Bronchial epithelial cell (primary cell): Measurements from ENCODE around the gene SGCA. TPM values are rescaled to one million over a fixed set of nuclear protein-coding genes. Genes with fewer than 3 reads are reported as not detected.

Experiments used
- DNase-seq: peaks from one replicate; pipeline ENCODE4 v3.0.0-alpha.2; 2010; ENCODE audit warnings: low read depth
- FAIRE-seq: peaks from 2 replicates; lab custom pipeline; 2011; peaks lifted over from hg19 to GRCh38; lab: Jason Lieb, UNC
- H3K27me3 ChIP-seq: 2 replicates; pipeline ENCODE4 v1.5.1; 2011; ENCODE audit warnings: low read length; ENCODE audit not compliant: control insufficient read depth, insufficient read depth
- H3K36me3 ChIP-seq: 2 replicates; pipeline ENCODE4 v1.5.1; 2011; ENCODE audit warnings: low read length; ENCODE audit not compliant: control insufficient read depth, insufficient read depth
- H3K4me3 ChIP-seq: 2 replicates; pipeline ENCODE4 v1.5.1; 2011; ENCODE audit warnings: mild to moderate bottlenecking, low read depth, low read length, control low read depth
- total RNA-seq: library from RNA; depleted of rRNA; stranded (reverse); fragments of >200 nt; gene quantifications from 2 replicates; pipeline ENCODE4 v1.2.1, GENCODE V29; 2014
- TF ChIP-seq, protein P1 (sequence below): IDR thresholded peaks from 2 replicates; pipeline ENCODE4 v1.5.1; 2011; ENCODE audit warnings: mild to moderate bottlenecking, moderate library complexity, low read length, control low read depth, inconsistent platforms; ENCODE audit not compliant: insufficient read depth, severe bottlenecking

Gene SGCA
- total RNA-seq, 1 donor from 2014 or later = not detected

DNA sequence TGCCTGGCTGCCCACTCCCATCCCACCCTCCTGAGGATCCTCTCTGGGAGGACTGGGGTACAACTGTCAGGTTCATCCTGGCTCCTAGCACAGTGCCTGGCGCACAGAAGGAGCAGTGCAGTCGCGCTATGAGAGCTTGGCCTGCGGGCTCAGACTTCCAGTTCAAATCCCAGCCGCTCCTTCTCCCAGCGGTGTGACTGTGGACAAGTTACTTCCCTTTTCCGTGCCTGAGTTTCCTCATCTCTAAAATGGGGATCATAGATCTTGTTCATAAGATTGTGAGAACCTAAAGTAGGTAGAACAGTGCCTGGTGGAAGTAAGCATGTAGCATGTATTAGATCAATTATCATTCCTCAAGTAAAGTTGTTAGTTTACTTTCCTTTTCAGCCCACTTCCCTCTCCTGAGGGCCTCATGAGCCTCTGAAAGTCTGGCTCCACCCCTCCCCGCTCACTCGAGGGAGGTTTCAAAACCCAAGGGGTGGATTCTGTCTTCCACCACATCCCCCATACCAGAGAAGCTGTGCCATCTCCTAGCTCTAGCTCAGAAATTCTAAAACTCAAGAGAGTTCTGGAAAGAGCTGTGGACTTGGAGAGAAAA lies 55.6 kb downstream of the SGCA start:
- no peaks in the 10 kb centered on the region for H3K27me3 ChIP-seq
- DNase-seq (peak; percentile 23), FAIRE-seq (no peak)
- no peaks in the 10 kb centered on the region for H3K36me3 ChIP-seq
- TF ChIP-seq, protein P1, sequence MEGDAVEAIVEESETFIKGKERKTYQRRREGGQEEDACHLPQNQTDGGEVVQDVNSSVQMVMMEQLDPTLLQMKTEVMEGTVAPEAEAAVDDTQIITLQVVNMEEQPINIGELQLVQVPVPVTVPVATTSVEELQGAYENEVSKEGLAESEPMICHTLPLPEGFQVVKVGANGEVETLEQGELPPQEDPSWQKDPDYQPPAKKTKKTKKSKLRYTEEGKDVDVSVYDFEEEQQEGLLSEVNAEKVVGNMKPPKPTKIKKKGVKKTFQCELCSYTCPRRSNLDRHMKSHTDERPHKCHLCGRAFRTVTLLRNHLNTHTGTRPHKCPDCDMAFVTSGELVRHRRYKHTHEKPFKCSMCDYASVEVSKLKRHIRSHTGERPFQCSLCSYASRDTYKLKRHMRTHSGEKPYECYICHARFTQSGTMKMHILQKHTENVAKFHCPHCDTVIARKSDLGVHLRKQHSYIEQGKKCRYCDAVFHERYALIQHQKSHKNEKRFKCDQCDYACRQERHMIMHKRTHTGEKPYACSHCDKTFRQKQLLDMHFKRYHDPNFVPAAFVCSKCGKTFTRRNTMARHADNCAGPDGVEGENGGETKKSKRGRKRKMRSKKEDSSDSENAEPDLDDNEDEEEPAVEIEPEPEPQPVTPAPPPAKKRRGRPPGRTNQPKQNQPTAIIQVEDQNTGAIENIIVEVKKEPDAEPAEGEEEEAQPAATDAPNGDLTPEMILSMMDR = no peak
- no peak overlapping the region for H3K4me3 ChIP-seq

DNA sequence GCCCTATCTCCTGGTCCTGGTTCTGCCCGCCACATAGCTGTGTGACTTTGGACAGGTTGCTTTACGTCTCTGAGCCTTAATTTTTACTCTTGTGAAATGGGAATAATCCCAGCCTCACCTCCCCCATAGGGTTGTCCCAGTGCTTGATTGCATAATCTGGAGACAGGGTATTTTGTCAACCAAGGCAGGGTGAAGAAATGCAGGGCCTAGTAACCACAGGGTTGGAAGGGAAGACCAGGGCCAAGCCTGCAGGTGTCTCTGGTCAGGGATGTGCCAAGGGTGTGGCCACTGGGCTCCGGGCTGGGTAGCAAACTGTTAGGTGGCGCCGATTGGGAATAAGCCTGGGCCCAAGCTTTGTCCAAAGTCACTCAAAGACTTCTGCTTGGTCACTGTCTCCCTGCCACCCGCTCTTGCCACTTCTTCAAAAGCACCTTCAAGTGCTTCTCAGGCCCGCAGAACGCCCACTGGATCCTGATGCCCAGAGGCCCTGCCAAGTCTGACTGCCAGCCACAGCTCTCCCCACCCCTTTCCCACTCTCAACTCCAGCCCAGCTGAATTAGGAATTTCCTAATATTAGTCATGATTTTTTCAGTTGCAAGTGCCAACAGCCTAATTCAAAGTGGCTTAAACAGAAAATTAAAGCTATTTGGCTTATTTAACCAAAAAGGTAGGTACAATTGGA lies 56.2 kb downstream of the SGCA start:
- peak; percentile 7 for FAIRE-seq
- H3K4me3 ChIP-seq = no peak overlapping the region
- H3K27me3 ChIP-seq = no peaks in the 10 kb centered on the region
- TF ChIP-seq, protein P1 = no peak
- no peaks in the 10 kb centered on the region for H3K36me3 ChIP-seq
- DNase-seq = peak; percentile 91

DNA sequence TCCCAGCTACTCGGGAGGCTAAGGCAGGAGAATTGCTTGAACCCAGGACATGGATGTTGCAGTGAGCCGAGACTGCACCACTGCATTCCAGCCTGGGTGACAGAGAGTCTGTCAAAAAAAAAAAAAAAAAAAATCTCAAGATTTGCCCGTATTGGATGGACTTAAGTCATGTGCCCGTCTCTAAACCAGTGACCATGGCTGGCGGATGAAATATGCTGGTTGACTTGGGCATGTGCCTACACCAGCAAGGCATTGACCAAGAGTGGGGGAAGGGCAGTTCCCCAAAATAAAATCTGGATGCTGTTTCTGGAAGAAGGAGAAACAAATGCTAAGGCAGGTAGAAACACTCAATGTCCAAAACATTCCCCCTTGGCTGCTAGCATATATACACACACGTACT lies 57.1 kb downstream of the SGCA start:
- H3K4me3 ChIP-seq = no peak overlapping the region
- H3K27me3 ChIP-seq = no peaks in the 10 kb centered on the region
- no peaks in the 10 kb centered on the region for H3K36me3 ChIP-seq
- FAIRE-seq = no peak
- no peak for DNase-seq
- TF ChIP-seq, protein P1 = no peak

Other genes with a start within 250 kb of the SGCA start
- not detected in 2 replicates for gene DLX4, start 196.8 kb upstream of the SGCA start, total RNA-seq
- gene DLX3, start 170.8 kb upstream of the SGCA start, total RNA-seq = 0.13 TPM in 1 of 2 replicates, not detected in the other
- gene ITGA3, start 109.9 kb upstream of the SGCA start, total RNA-seq = 413 and 633 TPM in 2 replicates
- 0.79 and 3.5 TPM in 2 replicates for gene PDK2, start 70.7 kb upstream of the SGCA start, total RNA-seq
- under 0.01 and 0.26 TPM in 2 replicates for gene SAMD14, start 35.8 kb upstream of the SGCA start, total RNA-seq
- 16.6 and 17.4 TPM in 2 replicates for gene PPP1R9B, start 15.3 kb upstream of the SGCA start, total RNA-seq
- 10.5 and 15.3 TPM in 2 replicates for gene COL1A1, start 35.6 kb downstream of the SGCA start, total RNA-seq
- gene TMEM92, start 108.5 kb downstream of the SGCA start, total RNA-seq = 0.26 and 0.64 TPM in 2 replicates
- gene XYLT2, start 180.1 kb downstream of the SGCA start, total RNA-seq = 19.5 and 26.6 TPM in 2 replicates
- gene MRPL27, start 207.2 kb downstream of the SGCA start, total RNA-seq = 92.6 and 117 TPM in 2 replicates
- gene EME1, start 207.2 kb downstream of the SGCA start, total RNA-seq = 0.13 and 0.53 TPM in 2 replicates
- 235 and 279 TPM in 2 replicates for gene LRRC59, start 231.5 kb downstream of the SGCA start, total RNA-seq